ENCODE results near the gene SSR4. TPM values are rescaled to one million over a fixed set of nuclear protein-coding genes. Genes with fewer than 3 reads are reported as not detected.
A peak's percentile ranks its signal among the peaks of the same experiment; 100 is the strongest.

The SSR4 gene
- total and polyA plus RNA-seq, 2 experiments from 2014 or later = 316 to 693 TPM

- 92% methylated on average over 47 of the region's 56 CpGs for WGBS (ENCODE audit: low lambda C conversion rate, missing lambda C conversion rate)
- no peak for TF ChIP-seq EZH2 (IDR thresholded peaks at IDR 0.05; ENCODE audit: borderline replicate concordance)
- no peak for TF ChIP-seq EZH2phosphoT487 (IDR thresholded peaks at IDR 0.05; ENCODE audit: low read depth, severe bottlenecking, unreplicated experiment)
- no peak overlapping the region for H3K4me2 ChIP-seq
These were observed 27.4 kb upstream of the SSR4 start for GRCh38 chrX:153766871-153767673.

GRCh38 chrX:153767674-153768055 lies 26.8 kb upstream of the SSR4 start:
- 97% methylated on average over 12 of the region's 20 CpGs for WGBS (ENCODE audit: low lambda C conversion rate, missing lambda C conversion rate)
- H2AFZ ChIP-seq = no peak overlapping the region
- TF ChIP-seq EZH2phosphoT487 (IDR thresholded peaks at IDR 0.05; ENCODE audit: low read depth, severe bottlenecking, unreplicated experiment) (no peak), EZH2 (IDR thresholded peaks at IDR 0.05; ENCODE audit: borderline replicate concordance) (no peak), CTCF (IDR thresholded peaks at IDR 0.05; ENCODE audit: poor library complexity) (no peak)

More at GRCh38 chrX:153766871-153767673, 27.4 kb upstream of the SSR4 start:
- Histone ChIP-seq H2AFZ (no peak overlapping the region), H4K20me1 (ENCODE audit: insufficient read depth, poor library complexity, severe bottlenecking) (no peaks in the 10 kb centered on the region), H3K79me2 (no peaks in the 10 kb centered on the region), H3K4me3 (no peak overlapping the region), H3K27ac (peak overlapping the region; percentile 75), H3K9me3 (ENCODE audit: low read depth) (no peaks in the 10 kb centered on the region), H3K9me2 (replicated peaks; ENCODE audit: insufficient read depth) (no peaks in the 10 kb centered on the region), H3K4me1 (ENCODE audit: insufficient read depth) (peaks cover 5% of the 10 kb centered on the region), H3K27me3 (no peaks in the 10 kb centered on the region), H3K36me3 (replicated peaks; ENCODE audit: insufficient read depth, low read depth) (no peaks in the 10 kb centered on the region)
- no peak for DNase-seq (ENCODE audit: low spot score)

GRCh38 chrX:153768311-153769157 lies 25.9 kb upstream of the SSR4 start:
- TF ChIP-seq EZH2phosphoT487 (IDR thresholded peaks at IDR 0.05; ENCODE audit: low read depth, severe bottlenecking, unreplicated experiment) (no peak), EZH2 (IDR thresholded peaks at IDR 0.05; ENCODE audit: borderline replicate concordance) (no peak), CTCF (IDR thresholded peaks at IDR 0.05; ENCODE audit: poor library complexity) (no peak)
- no peak overlapping the region for H3K4me3 ChIP-seq
- no peaks in the 10 kb centered on the region for H3K36me3 ChIP-seq (replicated peaks; ENCODE audit: insufficient read depth, low read depth)
- H2AFZ ChIP-seq = no peak overlapping the region
- 89% methylated on average over 22 of the region's 22 CpGs for WGBS (ENCODE audit: low lambda C conversion rate, missing lambda C conversion rate)
- no peaks in the 10 kb centered on the region for H3K27me3 ChIP-seq
- no peaks in the 10 kb centered on the region for H3K9me3 ChIP-seq (ENCODE audit: low read depth)
- H4K20me1 ChIP-seq (ENCODE audit: insufficient read depth, poor library complexity, severe bottlenecking) = no peaks in the 10 kb centered on the region
- no peak overlapping the region for H3K27ac ChIP-seq
- peaks cover 5% of the 10 kb centered on the region for H3K4me1 ChIP-seq (ENCODE audit: insufficient read depth)
- DNase-seq (ENCODE audit: low spot score) = no peak
- no peak overlapping the region for H3K4me2 ChIP-seq
- no peaks in the 10 kb centered on the region for H3K79me2 ChIP-seq
- H3K9me2 ChIP-seq (replicated peaks; ENCODE audit: insufficient read depth) = no peaks in the 10 kb centered on the region

More at GRCh38 chrX:153767674-153768055, 26.8 kb upstream of the SSR4 start:
- H3K27me3 ChIP-seq = no peaks in the 10 kb centered on the region
- no peak overlapping the region for H3K4me2 ChIP-seq
- no peaks in the 10 kb centered on the region for H3K9me2 ChIP-seq (replicated peaks; ENCODE audit: insufficient read depth)
- H3K4me1 ChIP-seq (ENCODE audit: insufficient read depth) = peaks cover 5% of the 10 kb centered on the region
- no peaks in the 10 kb centered on the region for H3K79me2 ChIP-seq
- H4K20me1 ChIP-seq (ENCODE audit: insufficient read depth, poor library complexity, severe bottlenecking) = no peaks in the 10 kb centered on the region
- no peaks in the 10 kb centered on the region for H3K36me3 ChIP-seq (replicated peaks; ENCODE audit: insufficient read depth, low read depth)
- no peaks in the 10 kb centered on the region for H3K9me3 ChIP-seq (ENCODE audit: low read depth)
- no peak for DNase-seq (ENCODE audit: low spot score)
- no peak overlapping the region for H3K27ac ChIP-seq
- H3K4me3 ChIP-seq = no peak overlapping the region

Measured in hepatocyte (in vitro differentiated cells).